GM18867 (cell line): ENCODE results near the gene ATG10.
"Not testable (repeated sequence)": the region's sequence is repeated elsewhere in the genome, so short reads cannot be mapped to it uniquely, and the experiment has no call there.

Experiments used
- ATAC-seq: cut with Tn5 transposase; IDR thresholded peaks from one replicate; pipeline ENCODE4 v1.9.1; 2021; ENCODE audit warnings: mild to moderate bottlenecking, moderate library complexity; ENCODE audit not compliant: unreplicated experiment

ATG10 gene

DNA sequence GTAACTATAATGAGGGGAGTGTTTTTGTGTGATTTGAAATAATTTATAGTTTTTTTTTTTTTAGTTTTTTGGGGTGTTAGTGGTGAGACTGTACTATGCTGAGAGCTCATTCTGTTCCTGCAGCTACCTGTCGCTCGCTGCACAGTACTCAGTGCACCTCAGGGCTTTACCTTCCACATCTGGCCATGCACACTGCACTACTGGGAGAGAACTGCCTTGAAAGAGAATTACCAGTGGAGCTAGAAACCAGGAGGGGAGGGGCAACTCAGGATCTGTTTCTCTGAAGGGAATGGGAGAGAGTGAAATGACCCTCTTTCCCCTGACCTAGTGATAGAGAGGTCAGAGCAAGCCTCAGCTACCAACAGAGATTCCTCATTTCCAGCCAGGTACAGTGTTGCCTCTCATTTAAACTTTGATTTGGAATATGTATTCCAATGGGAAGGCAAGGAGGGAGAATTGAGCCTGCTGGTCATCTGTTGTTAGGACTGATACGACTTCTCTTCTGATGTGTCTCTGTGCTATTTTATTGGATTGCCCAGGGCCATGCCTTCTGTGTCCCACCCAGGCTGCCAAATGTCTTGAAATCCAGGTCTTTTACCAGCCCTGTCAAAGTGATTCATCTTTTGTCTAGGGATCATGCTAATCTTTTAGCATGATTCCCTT, 8.9 kb downstream of the ATG10 start:
- ATAC-seq, result no peak

DNA sequence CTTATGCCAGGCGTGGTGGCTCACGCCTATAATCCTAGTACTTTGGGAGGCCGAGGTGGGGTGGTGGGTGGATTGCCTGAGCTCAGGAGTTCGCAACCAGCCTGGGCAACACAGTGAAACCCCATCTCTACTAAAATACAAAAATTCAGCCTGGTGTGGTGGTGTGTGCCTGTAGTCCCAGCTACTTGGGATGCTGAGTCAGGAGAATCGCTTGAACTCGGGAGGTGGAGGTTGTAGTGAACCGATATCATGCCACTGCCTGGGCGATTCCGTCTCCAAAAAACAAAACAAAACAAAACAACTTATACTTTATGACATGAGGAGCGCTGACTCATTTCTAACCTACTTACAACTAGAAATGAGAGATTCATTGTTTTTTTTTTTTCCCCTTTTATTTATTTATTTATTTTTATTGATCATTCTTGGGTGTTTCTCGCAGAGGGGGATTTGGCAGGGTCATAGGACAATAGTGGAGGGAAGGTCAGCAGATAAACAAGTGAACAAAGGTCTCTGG, 10.4 kb downstream of the ATG10 start:
- not testable (repeated sequence) for ATAC-seq

DNA sequence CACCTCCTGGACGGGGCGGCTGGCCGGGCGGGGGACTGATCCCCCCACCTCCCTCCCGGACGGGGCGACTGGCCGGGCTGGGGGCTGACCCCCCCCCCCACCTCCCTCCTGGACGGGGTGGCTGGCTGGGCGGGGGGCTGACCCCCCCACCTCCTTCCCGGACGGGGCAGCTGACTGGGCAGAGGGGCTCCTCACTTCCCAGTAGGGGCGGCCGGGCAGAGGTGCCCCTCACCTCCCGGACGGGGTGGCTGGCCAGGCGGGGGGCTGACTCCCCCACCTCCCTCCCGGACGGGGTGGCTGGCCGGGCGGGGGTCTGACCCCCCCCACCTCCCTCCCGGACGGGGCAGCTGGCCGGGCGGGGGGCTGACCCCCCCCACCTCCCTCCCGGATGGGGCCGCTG, 11.3 kb downstream of the ATG10 start:
- not testable (repeated sequence) for ATAC-seq

DNA sequence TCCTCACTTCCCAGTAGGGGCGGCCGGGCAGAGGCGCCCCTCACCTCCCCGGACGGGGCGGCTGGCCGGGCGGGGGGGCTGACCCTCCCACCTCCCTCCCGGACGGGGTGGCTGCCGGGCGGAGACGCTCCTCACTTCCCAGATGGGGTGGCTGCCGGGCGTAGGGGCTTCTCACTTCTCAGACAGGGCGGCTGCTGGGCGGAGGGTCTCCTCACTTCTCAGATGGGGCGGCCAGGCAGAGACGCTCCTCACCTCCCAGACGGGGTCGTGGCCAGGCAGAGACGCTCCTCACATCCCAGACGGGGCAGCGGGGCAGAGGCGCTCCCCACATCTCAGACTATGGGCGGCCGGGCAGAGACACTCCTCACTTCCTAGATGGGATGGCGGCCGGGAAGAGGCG, 11.7 kb downstream of the ATG10 start:
- ATAC-seq, result not testable (repeated sequence)

DNA sequence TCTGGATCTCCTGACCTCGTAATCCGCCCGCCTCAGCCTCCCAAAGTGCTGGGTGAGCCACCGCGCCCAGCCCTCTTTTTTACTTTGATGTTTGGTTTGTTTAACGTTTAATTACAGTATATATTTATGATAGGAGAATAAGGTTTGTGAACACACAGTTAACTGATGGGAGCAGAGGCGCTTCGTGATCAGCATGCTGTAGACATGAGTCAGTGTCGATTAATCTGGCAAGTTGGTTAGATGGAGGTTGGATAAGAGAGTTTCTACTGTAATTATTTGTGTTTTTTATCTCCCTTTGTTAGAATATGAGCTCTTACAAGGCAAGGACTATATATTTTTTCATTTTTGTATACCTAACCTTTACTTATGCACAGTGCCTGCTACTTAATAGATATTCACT, 14.3 kb downstream of the ATG10 start:
- ATAC-seq, result no peak

DNA sequence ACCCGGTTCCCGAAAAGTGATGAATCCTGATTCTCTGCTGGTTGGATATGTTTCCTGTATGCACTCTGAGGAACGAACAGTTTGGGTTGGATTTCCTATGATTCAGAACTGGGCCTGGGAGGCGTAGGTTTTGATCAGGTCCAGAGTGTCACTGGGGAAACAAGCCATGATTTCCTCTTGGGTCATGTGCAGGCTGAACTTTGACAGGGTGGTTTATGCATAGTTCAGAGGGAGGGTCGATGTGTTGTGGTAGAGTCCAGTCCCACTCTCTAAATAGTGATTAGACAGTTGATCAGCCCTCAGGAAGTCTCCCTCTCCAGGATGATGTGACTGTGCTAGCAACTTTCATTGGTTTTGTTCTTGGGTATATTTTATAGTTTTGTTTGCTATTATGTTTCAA, 17.4 kb downstream of the ATG10 start:
- no peak for ATAC-seq

DNA sequence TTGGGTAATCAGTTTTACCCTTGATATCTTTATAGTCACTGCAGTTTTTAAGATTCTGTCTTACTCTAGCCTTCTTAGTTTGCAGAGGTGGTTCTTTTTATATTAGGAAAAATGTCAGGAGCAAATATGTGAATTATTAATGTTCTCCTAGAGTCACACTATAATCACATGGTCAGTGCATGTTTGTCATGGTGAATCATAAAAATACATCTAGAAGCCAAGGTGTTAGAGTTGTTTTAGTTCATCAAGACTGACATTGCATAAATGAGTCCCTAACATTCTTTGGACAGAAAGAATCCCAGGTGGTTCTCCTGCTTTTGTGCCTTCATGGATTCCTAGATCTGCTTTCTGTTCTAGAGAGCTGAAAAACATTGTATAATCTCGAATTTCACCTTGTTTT, 22.9 kb downstream of the ATG10 start:
- no peak for ATAC-seq

DNA sequence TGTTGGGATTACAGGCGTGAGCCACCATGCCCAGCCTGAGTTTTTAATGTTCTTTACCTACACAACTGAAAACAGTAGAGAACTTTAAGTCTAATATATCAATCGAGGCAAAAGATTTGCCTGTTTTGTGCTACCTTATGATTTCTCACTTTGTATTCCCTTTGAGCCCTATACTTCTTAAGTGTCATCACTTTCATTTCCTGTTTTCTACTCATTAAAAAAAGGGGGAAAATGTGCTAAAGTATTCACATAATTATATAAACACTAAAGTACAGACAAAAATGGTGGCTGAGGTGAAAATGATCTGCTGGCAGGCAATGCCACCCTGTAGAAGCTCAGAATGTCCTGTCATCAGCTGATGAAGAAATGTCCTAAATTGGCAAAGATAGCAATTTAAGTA, 23.6 kb downstream of the ATG10 start:
- ATAC-seq, result no peak

DNA sequence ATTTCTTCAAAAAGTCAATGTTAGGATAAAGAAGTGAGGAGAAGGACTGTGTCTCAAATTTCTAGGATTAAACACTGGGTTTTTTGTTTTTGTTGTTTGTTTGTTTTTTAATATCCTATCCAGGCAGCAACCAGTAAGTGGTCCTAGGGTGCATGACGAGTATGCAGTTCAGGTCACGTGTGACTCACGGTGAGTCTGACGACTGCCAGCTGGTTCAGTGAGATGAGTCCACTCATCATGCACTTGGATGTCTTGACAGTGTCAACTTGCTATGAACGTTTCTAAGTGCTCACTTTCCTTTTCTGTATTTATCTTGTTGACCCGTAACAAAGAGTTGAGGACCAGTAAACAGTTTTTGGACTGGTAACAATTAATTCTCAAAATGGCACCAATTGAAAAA, 32.7 kb downstream of the ATG10 start:
- ATAC-seq, result no peak

DNA sequence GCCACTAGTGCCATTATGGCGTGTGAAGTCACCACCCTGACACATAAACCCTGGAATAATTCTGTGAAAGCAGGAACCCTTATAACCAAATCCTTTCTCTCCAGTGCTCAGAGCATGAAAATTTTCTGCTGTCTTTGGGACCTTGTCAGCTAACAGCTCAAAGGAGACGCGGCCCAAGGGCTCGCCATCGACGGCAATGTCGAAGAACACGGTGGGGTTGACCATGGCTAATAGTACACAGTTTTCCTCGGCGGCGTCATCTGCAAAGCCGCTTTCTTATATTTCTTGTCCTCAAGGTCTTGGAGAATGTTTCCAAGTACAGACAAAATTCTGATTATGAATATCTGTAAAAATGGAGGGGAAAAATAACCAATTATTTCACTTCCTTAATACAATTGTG, 38.0 kb downstream of the ATG10 start:
- ATAC-seq, result not testable (repeated sequence)

DNA sequence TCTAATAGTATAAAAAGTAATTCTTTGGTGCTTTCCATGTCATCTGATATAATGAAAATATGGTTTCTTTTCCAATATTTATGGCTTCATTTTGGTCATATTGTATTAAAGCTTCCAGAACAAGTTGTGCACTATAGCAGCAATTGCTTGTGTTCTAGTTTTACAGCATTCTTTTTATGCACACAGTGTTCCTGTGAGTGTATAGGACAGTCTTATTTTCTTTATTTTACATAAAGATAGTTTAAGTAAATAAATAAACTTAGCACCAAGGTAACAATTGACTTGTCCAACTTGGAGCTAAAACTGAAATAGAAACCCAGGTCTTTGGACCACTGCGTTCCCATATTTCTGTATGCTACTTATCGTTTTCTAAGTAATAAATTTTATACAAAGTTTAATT, 38.9 kb downstream of the ATG10 start:
- no peak for ATAC-seq

DNA sequence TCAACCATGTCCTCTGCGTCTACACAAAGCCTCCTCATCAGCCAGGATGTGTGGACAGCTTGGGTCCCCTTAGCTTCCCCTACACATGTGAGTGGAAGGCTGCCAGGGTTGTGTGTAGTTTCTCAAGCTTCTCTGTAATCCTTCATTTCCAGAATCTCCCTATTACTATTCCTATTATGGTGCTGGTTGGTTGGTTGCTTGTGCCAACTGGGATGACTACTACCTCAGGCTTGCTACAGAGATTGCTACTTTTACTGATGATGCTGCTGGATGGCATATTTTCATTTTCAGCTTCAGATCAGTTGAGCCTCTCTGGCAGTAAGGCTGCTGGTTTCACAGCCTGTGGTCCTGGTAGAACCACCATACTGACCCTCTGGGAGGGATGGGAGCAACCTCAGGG, 39.9 kb downstream of the ATG10 start:
- no peak for ATAC-seq

DNA sequence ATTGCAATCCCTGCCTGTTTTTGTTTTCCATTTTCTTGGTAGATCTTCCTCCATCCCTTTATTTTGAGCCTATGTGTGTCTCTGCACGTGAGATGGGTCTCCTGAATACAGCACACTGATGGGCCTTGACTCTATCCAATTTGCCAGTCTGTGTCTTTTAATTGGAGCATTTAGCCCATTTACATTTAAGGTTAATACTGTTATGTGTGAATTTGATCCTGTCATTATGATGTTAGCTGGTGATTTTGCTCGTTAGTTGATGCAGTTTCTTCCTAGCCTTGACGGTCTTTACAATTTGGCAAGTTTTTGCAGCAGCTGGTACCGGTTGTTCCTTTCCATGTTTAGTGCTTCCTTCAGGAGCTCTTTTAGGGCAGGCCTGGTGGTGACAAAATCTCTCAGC, 42.8 kb downstream of the ATG10 start:
- ATAC-seq, result not testable (repeated sequence)

DNA sequence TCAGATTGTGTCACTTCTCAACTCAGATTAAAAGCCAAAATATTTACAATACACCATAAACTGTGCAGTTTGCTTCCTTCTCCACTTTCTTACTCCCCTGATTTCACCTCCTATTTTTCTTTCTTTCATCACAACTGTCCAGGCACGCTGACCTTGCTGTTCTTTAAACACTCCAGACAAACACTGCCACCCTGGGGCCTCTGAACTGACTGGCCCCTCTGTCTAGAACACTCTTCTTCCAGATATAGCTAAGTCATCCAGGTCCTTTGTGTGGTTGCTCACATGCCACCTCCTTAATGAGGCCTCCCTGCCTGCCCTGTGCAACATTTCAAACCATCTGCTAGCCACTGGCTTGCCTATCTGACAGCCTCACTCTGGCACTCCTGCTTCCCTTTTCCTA, 46.6 kb downstream of the ATG10 start:
- ATAC-seq, result no peak

DNA sequence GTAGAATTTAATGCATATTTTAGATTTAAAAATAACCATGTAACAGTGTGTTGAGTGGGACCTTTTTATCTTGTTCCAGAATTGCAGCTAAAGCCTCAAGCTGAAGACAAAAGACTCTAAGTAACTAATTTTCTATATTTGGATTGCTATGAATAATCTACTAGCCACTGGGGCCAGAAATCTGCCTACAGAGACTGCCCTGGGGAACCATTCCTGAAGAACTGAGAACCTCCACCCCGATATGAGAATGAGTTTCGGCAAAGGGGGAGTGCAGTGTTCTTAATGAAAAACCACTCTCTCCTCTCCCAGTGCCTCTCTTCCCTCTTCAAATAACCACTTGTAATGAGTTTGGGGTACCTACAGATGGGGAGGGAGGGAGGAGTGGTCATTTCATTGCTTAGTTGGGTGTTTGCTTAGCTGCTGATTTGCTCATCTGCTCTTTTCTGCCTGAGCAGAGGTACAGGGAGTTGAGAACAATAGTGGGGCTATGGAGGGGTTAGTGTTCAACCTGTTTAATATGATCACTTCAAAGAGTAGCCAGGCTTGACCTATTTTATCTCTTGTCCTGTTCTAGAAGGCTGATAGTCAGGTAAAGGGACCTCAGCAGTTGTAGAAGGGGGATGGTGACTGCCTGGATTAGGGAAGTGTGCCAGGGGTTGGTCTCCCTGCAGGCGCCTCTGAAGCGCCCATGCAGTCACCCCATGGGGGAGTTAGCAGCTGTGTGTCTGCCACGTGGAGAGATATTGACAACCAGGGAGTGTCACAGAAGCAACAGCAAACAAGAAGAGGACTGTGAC, 47.7 kb downstream of the ATG10 start:
- ATAC-seq, result no peak

DNA sequence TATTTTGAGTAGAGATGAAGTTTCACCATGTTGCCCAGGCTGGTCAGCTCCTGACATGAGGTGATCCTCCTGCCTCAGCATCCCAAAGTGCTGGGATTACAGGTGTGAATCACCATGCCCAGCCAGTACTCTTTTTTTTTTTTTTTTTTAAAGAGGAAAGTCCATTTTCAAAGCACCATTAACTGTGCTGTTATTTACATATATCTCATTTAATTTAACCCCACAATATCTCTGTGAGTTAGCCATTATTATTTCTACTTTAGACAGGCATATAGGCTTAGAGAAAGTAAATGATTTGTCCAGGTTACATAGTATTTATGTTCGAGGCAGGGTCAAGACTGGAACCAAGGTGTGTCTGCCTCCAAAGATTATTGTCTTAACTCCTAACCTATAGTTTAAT, 50.7 kb downstream of the ATG10 start:
- no peak for ATAC-seq

DNA sequence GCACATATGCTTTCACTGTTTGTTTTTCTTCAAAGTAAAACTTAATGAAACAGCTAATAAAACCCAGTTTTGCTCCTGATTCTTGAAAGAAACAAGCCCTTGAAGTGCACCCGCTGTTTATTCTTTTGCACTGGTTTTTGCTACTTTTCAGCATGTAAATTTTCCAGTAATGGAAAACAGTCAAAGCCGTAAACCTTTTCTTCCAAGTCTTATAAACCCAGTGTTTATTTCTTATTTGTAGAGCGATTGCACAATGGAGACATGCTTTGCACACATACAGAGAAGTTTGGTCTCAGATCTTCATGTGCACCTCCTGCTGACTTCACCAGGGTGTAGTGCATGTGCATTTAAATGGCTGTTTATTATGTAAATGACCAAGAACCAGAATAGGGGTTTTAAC, 51.8 kb downstream of the ATG10 start:
- no peak for ATAC-seq

DNA sequence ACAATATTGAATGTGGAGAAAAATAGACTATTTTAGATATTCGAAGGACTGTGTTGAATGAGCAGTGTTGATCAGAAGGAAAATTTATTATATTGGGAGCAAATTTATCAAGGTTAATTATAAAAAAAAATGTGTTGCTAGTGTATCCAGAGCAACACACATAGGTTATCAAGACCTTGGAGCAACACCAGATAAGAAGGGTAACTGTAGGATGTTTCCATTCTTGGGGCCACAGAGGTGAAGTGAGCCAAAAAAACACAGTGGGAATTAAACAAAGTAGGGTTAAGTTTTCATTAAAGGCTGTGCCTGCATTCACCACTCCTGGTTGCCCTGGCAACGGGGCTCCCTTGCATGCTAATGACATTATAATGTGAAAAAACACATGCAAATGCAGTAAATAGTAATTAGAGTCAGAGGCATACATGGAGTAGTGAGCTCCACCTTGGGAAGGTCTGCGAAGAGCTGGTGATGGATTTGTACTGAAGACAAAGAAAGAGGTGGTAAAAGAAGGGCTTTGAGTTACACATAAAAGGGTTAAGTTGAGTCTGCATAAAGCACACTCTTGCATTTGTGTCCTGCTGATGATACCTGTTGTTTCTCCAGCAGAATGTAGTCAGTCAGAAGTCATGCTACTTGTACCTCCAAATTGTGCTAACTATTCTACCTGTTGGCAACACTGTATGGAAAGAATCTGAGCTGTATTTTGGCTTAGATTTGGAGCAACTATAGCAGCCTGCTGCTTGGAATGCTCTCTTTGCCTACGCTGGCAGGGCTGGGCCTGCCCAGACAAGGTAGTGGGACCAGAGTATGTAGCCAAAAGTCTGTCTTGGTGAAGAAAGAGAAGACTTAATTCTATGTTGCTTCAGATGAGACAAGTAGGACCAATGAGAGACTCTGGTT, 59.6 kb downstream of the ATG10 start:
- ATAC-seq, result no peak

DNA sequence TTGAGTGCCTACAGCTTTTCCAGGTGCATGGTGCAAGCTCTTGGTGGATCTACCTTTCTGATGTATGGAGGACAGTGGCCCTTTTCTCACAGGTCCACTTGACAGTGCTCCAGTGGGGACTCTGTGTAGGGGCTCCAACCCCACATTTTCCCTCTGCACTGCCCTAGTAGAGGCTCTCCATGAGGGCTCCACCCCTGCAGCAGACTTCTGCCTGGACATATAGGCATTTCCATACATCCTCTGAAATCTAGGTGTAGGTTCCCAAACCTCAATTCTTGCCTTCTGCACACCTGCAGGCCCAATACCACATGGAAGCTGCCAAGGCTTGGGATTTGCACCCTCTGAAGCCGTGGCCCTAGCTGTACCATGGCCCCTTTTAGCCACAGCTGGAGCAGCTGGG, 71.1 kb downstream of the ATG10 start:
- not testable (repeated sequence) for ATAC-seq

DNA sequence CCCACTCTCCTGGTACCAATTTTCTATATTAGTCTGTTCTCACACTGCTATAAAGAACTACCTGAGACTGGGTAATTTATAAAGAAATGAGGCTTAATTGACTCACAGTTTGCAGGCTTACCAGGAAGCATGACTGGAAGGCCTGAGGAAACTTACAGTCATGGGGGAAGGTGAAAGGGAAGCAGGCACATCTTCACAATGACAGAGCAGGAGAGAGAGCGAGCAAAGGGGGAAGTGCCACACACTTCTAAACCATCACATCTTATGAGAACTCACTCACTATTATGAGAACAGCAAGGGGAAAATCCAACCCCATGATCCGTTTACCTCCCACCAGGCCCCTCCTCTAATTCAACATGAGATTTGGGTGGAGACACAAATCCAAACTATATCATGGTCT, 72.2 kb downstream of the ATG10 start:
- no peak for ATAC-seq

DNA sequence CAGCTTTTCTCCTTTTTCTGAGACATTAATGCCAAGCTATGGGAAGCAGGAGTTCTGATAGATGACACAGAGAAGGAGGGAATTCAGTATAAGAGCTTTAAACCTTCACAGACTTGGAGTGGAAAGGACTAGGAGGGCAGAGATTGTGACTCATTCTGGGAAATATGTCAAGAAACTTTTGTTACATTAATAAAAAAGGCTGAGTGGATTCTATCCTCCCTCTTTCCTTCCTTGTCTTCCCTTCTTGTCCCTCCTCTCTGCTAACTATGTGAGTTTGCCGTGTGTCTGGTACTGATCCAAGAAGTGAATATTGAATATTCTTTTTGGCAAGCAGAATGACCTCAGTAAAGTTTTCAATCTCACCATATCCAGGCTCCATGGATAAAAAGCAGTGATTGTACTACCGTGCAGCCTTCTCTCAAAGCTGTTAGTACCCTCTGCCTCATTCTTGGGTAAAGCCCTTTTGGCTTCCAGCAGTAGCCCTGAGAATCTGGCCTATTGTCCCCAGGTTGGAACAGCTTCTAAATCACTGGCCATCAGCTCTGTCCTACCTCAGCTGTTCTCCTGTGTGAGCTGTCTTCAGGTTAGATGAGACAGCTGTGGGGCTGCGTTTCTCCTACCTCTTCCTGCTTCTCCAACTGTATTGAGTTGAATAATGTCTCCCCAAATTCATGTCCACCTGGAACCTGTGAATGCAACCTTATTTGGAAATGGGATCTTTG, 73.9 kb downstream of the ATG10 start:
- no peak for ATAC-seq
